A549 (cell line): ENCODE results near the gene CMTR2. TPM values are rescaled to one million over a fixed set of nuclear protein-coding genes. Genes with fewer than 3 reads are reported as not detected.

Source experiments
- ATAC-seq, 2 experiments: fragments of 200-7000 bp in 1 of 2; fragments of >200 bp in 1 of 2; cut with Nextera tagmentation in 1 of 2; cut with Tn5 transposase in 1 of 2; 3 replicates each; pipeline versions ENCODE4 v1.8.0 to v1.9.1; 2018 to 2020; ENCODE audit warnings: mild to moderate bottlenecking in 1 of 2, moderate library complexity in 1 of 2
- CTCF ChIA-PET: fragments of 300-600 bp; sonication (Branson Sonifier 250); formaldehyde crosslinking; extraction: SDS; loops from one replicate; lab custom pipeline; 2021; ENCODE audit warnings: antibody characterized with exemption, inconsistent platforms; lab: Yijun Ruan, JAX
- POLR2A ChIA-PET: fragments of 350-600 bp; formaldehyde crosslinking; extraction: SDS; loops from one replicate; lab custom pipeline; 2021; ENCODE audit warnings: antibody characterized with exemption, inconsistent platforms; lab: Yijun Ruan, JAX
- DNase-seq, 2 experiments: peaks; one replicate each; pipeline versions ENCODE4 v3.0.0 to v3.0.0-alpha.2; 2011 to 2016; ENCODE audit warnings: low read depth in 1 of 2, low spot score in 1 of 2
- FAIRE-seq: peaks from 2 replicates; lab custom pipeline; 2011; peaks lifted over from hg19 to GRCh38; lab: Jason Lieb, UNC
- H3K27ac ChIP-seq, 2 experiments: fragments of >200 bp; sonication (Bioruptor Twin); formaldehyde crosslinking; 3 replicates each; pipeline ENCODE4 v1.5.1; 2016 to 2017
- H3K4me1 ChIP-seq: fragments of >200 bp; sonication (Bioruptor Twin); formaldehyde crosslinking; 3 replicates; pipeline ENCODE4 v1.6.1; 2016
- H3K4me2 ChIP-seq: fragments of >200 bp; sonication (Bioruptor Twin); formaldehyde crosslinking; 3 replicates; pipeline ENCODE4 v1.6.1; 2016
- H3K4me3 ChIP-seq: fragments of >200 bp; sonication (Bioruptor Twin); formaldehyde crosslinking; 3 replicates; pipeline ENCODE4 v1.5.1; 2016
- H3K9me3 ChIP-seq: fragments of >200 bp; sonication (Bioruptor Twin); formaldehyde crosslinking; 3 replicates; pipeline ENCODE4 v1.6.1; 2016
- BHLHE40 ChIP-seq: IDR thresholded peaks from 2 replicates; pipeline ENCODE4 v1.6.1; 2012; ENCODE audit warnings: low read depth, low read length, inconsistent platforms
- CHD4 ChIP-seq: fragments of 200-600 bp; sonication (generic); IDR thresholded peaks from 2 replicates; pipeline ENCODE4 v1.6.1; 2016; ENCODE audit warnings: antibody characterized with exemption, mild to moderate bottlenecking, borderline replicate concordance
- FOSL2 ChIP-seq, 2 experiments: fragments of 450-650 bp in 1 of 2; fragments of >200 bp in 1 of 2; sonication (Bioruptor Twin) in 1 of 2; formaldehyde crosslinking; IDR thresholded peaks; 2 replicates each; pipeline versions ENCODE4 v1.5.0 to v1.6.1; 2016 to 2020; ENCODE audit warnings: mild to moderate bottlenecking in 1 of 2, moderate library complexity in 1 of 2
- HOXA7 ChIP-seq: fragments of 250-450 bp; sonication (Bioruptor Pico); IDR thresholded peaks from 2 replicates; pipeline ENCODE4 v1.5.0; 2020; ENCODE audit warnings: mild to moderate bottlenecking, moderate library complexity
- JUN ChIP-seq, 2 experiments: fragments of >200 bp; sonication (Bioruptor Twin); formaldehyde crosslinking; IDR thresholded peaks; 2 replicates in 1 of 2; 3 replicates in 1 of 2; pipeline ENCODE4 v1.6.1; 2016 to 2017
- JUNB ChIP-seq: fragments of >200 bp; sonication (Bioruptor Twin); formaldehyde crosslinking; IDR thresholded peaks from 2 replicates; pipeline ENCODE4 v1.6.1; 2016
- MAZ ChIP-seq: fragments of 150-350 bp; IDR thresholded peaks from 2 replicates; pipeline ENCODE4 v1.6.1; 2014; ENCODE audit warnings: antibody characterized with exemption, low read depth, low read length, borderline replicate concordance
- NPAS2 ChIP-seq: fragments of 250-450 bp; sonication (Bioruptor Pico); IDR thresholded peaks from 2 replicates; pipeline ENCODE4 v1.8.0; 2022; ENCODE audit warnings: mild to moderate bottlenecking, moderate library complexity, borderline replicate concordance
- PHF8 ChIP-seq: fragments of 200-600 bp; sonication (generic); IDR thresholded peaks from 2 replicates; pipeline ENCODE4 v1.6.1; 2016; ENCODE audit warnings: low read depth, mild to moderate bottlenecking, antibody characterized with exemption, moderate library complexity, borderline replicate concordance
- POLR2A ChIP-seq: IDR thresholded peaks from 2 replicates; pipeline ENCODE4 v1.6.1; 2012; ENCODE audit warnings: mild to moderate bottlenecking, low read length
- RAD21 ChIP-seq, 2 experiments: fragments of >200 bp in 1 of 2; sonication (Bioruptor Twin) in 1 of 2; formaldehyde crosslinking in 1 of 2; IDR thresholded peaks in 1 of 2; conservative IDR thresholded peaks in 1 of 2; 2 replicates in 1 of 2; 3 replicates in 1 of 2; pipeline ENCODE4 v1.6.1; 2012 to 2018; ENCODE audit warnings: inconsistent platforms in 1 of 2
- RARB ChIP-seq: fragments of 250-450 bp; sonication (Bioruptor Pico); IDR thresholded peaks from 2 replicates; pipeline ENCODE4 v1.8.0; 2021; ENCODE audit warnings: mild to moderate bottlenecking, moderate library complexity
- RNF2 ChIP-seq: fragments of 200-600 bp; sonication (generic); IDR thresholded peaks from 2 replicates; pipeline ENCODE4 v1.6.1; 2016; ENCODE audit warnings: low read depth, mild to moderate bottlenecking, antibody characterized with exemption, moderate library complexity, borderline replicate concordance
- SMC3 ChIP-seq: fragments of >200 bp; sonication (Bioruptor Twin); formaldehyde crosslinking; IDR thresholded peaks from 3 replicates; pipeline ENCODE4 v1.6.1; 2018; ENCODE audit warnings: inconsistent platforms
- ZFP36 ChIP-seq: fragments of 450-650 bp; IDR thresholded peaks from 2 replicates; pipeline ENCODE4 v1.6.1; 2014; ENCODE audit warnings: borderline replicate concordance; ENCODE audit not compliant: partially characterized antibody
- WGBS: methylation state at CpG from one replicate; pipeline ENCODE4 v1.1.6; 2017; ENCODE audit errors: missing lambda C conversion rate; 5-methylcytosine and 5-hydroxymethylcytosine counted together
- polyA minus RNA-seq: library from RNA; depleted of rRNA, polyadenylated mRNA; stranded (reverse); fragments of >200 nt; gene quantifications from 2 replicates; pipeline ENCODE4 v1.2.3, GENCODE V29; 2011; rRNA and poly(A)+ RNA removed
- polyA plus RNA-seq, 4 experiments: library from polyadenylated mRNA; depleted of rRNA in 3 of 4; stranded (reverse); fragments of >200 nt; fragmentation: RNase III in 1 of 4; extraction: RNeasy Plus Mini Kit Qiagen cat#74134 plus additional on column Dnase treatment in 1 of 4; gene quantifications; 2 replicates in 3 of 4; 3 replicates in 1 of 4; pipeline ENCODE4 v1.2.3, GENCODE V29; 2011 to 2017
- TF ChIP-seq, protein P1 (sequence below): fragments of 450-650 bp; IDR thresholded peaks from 2 replicates; pipeline ENCODE4 v1.6.1; 2014; ENCODE audit warnings: antibody characterized with exemption
- TF ChIP-seq, protein P2 (sequence below): fragments of 250-450 bp; sonication (Bioruptor Pico); IDR thresholded peaks from 2 replicates; pipeline ENCODE4 v1.5.0; 2021; ENCODE audit warnings: mild to moderate bottlenecking, moderate library complexity, borderline replicate concordance
- TF ChIP-seq, protein P3 (sequence below): IDR thresholded peaks from 2 replicates; pipeline ENCODE4 v1.6.1; 2012; ENCODE audit warnings: low read depth, borderline replicate concordance
- TF ChIP-seq, protein P4 (sequence below): fragments of >200 bp; sonication (Bioruptor Twin); formaldehyde crosslinking; IDR thresholded peaks from 3 replicates; pipeline ENCODE4 v1.6.1; 2016
- TF ChIP-seq, protein P5 (sequence below): IDR thresholded peaks from 2 replicates; pipeline ENCODE4 v1.6.1; 2012
- TF ChIP-seq, protein P6 (sequence below): fragments of >200 bp; sonication (Bioruptor Twin); formaldehyde crosslinking; IDR thresholded peaks from 2 replicates; pipeline ENCODE4 v1.6.1; 2016
- TF ChIP-seq, protein P7 (sequence below): IDR thresholded peaks from 2 replicates; pipeline ENCODE4 v1.6.1; 2012

The CMTR2 gene, protein sequence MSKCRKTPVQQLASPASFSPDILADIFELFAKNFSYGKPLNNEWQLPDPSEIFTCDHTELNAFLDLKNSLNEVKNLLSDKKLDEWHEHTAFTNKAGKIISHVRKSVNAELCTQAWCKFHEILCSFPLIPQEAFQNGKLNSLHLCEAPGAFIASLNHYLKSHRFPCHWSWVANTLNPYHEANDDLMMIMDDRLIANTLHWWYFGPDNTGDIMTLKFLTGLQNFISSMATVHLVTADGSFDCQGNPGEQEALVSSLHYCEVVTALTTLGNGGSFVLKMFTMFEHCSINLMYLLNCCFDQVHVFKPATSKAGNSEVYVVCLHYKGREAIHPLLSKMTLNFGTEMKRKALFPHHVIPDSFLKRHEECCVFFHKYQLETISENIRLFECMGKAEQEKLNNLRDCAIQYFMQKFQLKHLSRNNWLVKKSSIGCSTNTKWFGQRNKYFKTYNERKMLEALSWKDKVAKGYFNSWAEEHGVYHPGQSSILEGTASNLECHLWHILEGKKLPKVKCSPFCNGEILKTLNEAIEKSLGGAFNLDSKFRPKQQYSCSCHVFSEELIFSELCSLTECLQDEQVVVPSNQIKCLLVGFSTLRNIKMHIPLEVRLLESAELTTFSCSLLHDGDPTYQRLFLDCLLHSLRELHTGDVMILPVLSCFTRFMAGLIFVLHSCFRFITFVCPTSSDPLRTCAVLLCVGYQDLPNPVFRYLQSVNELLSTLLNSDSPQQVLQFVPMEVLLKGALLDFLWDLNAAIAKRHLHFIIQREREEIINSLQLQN
- polyA plus RNA-seq (2011; rRNA removed), result 33.2 and 34.9 TPM in 2 replicates
- 5.0 and 6.1 TPM in 2 replicates for polyA plus RNA-seq (2012; cell fraction: cytosol; rRNA removed)
- 3.7 and 6.4 TPM in 2 replicates for polyA plus RNA-seq (2012; cell fraction: nucleus; rRNA removed)
- polyA plus RNA-seq (2017; fragmentation: RNase III; extraction: RNeasy Plus Mini Kit Qiagen cat#74134 plus additional on column Dnase treatment), result 14.2 to 16.9 TPM (median 15.4 TPM) in 3 replicates
- polyA minus RNA-seq, result 14.0 and 16.2 TPM in 2 replicates

DNA sequence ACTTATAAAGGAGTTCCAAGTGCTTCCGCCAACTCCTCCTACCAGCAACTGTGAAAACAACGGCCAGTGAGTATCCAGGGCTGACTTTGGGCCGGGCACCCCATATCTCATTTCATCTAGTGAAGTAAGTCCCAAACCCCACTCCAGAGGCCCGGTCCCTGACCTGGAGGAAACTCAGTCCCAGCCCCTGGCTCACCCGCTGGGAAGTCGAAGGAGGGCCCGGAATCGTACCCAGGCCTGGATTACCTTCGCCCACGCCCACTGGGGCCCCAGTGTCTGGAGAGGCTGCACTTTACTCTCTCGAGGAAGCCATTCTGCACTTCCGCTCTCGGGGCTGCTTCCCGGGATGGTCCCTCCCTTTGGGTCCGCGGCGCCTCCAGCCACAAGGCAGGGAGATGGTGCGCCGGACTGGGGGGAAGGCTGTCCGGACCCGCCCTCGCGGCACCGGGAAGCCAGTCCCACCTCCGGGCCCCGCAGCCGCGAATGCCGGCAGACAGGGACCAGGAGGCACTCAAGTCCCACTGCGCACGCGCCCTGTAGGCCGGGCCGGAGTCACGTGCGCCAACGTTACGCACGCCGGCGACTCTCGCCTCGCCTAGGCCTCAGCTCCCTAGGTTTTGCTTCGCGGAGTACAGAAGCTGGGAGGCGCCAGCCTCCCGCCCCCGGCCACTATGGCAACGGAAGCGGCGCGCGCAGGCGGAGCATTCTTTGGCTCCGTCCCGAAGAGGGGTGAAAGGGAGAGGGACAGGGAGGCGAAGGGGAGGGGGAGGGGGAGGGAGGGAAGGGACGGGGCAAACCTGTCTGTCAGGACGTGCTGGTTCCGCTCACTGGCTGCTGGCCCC lies at the start of gene CMTR2:
TSS of gene CMTR2 (minus strand) at position 513 of the 842 bp plus-strand sequence. CDS start 3,482 bp downstream, outside the sequence.
- POLR2A ChIA-PET, result interaction anchor here (0.6 to 1.0 kb wide), 4 partner anchors 26 to 389 kb away, joined by 3 to 8 read pairs (median 4); partner anchors contain the start of gene CALB2
- WGBS, result 2% methylated on average over 17 of the region's 60 CpGs
- Histone ChIP-seq H3K4me1 (peaks cover 11% of the 10 kb centered on the region; the same call in 2 of the 3 replicates), H3K4me2 (peak within 1 kb of the TSS; percentile 88)
- peak; percentile 51 for FAIRE-seq
- TF ChIP-seq, protein P1, sequence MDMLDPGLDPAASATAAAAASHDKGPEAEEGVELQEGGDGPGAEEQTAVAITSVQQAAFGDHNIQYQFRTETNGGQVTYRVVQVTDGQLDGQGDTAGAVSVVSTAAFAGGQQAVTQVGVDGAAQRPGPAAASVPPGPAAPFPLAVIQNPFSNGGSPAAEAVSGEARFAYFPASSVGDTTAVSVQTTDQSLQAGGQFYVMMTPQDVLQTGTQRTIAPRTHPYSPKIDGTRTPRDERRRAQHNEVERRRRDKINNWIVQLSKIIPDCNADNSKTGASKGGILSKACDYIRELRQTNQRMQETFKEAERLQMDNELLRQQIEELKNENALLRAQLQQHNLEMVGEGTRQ, result peak; percentile 93
- TF ChIP-seq NPAS2, result peak; percentile 52; the same call in 1 of the 2 replicates
- TF ChIP-seq RARB (CRISPR knock-in tag), result no peak
- TF ChIP-seq ZFP36, result no peak
- TF ChIP-seq RAD21 (conservative IDR thresholded peaks at IDR 0.05 in 1 of 2, IDR thresholded peaks at IDR 0.05 in 1 of 2), result 0 out of 5 replicates have a peak, but pooled peaks of 1 of the 2 experiments have one; percentile 10
- TF ChIP-seq, protein P2, sequence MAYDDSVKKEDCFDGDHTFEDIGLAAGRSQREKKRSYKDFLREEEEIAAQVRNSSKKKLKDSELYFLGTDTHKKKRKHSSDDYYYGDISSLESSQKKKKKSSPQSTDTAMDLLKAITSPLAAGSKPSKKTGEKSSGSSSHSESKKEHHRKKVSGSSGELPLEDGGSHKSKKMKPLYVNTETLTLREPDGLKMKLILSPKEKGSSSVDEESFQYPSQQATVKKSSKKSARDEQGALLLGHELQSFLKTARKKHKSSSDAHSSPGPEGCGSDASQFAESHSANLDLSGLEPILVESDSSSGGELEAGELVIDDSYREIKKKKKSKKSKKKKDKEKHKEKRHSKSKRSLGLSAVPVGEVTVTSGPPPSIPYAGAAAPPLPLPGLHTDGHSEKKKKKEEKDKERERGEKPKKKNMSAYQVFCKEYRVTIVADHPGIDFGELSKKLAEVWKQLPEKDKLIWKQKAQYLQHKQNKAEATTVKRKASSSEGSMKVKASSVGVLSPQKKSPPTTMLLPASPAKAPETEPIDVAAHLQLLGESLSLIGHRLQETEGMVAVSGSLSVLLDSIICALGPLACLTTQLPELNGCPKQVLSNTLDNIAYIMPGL (CRISPR knock-in tag), result no peak
- TF ChIP-seq CHD4, result no peak
- peak; percentile 60; the same call in 1 of the 2 replicates for TF ChIP-seq RNF2
- TF ChIP-seq HOXA7 (CRISPR knock-in tag), result no peak
- TF ChIP-seq, protein P3, sequence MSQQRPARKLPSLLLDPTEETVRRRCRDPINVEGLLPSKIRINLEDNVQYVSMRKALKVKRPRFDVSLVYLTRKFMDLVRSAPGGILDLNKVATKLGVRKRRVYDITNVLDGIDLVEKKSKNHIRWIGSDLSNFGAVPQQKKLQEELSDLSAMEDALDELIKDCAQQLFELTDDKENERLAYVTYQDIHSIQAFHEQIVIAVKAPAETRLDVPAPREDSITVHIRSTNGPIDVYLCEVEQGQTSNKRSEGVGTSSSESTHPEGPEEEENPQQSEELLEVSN, result peak; percentile 88; the same call in 1 of the 2 replicates
- peak; percentile 93 for TF ChIP-seq POLR2A
- peak; percentile 85 for TF ChIP-seq BHLHE40
- TF ChIP-seq, protein P4, sequence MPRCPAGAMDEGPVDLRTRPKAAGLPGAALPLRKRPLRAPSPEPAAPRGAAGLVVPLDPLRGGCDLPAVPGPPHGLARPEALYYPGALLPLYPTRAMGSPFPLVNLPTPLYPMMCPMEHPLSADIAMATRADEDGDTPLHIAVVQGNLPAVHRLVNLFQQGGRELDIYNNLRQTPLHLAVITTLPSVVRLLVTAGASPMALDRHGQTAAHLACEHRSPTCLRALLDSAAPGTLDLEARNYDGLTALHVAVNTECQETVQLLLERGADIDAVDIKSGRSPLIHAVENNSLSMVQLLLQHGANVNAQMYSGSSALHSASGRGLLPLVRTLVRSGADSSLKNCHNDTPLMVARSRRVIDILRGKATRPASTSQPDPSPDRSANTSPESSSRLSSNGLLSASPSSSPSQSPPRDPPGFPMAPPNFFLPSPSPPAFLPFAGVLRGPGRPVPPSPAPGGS, result 0 out of 3 replicates have a peak, but pooled peaks have one; percentile 22
- no peak for TF ChIP-seq FOSL2 (IDR thresholded peaks at IDR 0.05)
- TF ChIP-seq FOSL2 (CRISPR knock-in tag; IDR thresholded peaks at IDR 0.05), result no peak
- peak; percentile 66 to 83; a peak in 3 of 5 replicates for TF ChIP-seq JUN (IDR thresholded peaks at IDR 0.05)
- TF ChIP-seq, protein P5, sequence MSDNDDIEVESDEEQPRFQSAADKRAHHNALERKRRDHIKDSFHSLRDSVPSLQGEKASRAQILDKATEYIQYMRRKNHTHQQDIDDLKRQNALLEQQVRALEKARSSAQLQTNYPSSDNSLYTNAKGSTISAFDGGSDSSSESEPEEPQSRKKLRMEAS, result peak; percentile 98
- no peak for TF ChIP-seq JUNB
- TF ChIP-seq SMC3, result no peak
- TF ChIP-seq, protein P6, sequence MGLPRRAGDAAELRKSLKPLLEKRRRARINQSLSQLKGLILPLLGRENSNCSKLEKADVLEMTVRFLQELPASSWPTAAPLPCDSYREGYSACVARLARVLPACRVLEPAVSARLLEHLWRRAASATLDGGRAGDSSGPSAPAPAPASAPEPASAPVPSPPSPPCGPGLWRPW, result no peak
- TF ChIP-seq, protein P7, sequence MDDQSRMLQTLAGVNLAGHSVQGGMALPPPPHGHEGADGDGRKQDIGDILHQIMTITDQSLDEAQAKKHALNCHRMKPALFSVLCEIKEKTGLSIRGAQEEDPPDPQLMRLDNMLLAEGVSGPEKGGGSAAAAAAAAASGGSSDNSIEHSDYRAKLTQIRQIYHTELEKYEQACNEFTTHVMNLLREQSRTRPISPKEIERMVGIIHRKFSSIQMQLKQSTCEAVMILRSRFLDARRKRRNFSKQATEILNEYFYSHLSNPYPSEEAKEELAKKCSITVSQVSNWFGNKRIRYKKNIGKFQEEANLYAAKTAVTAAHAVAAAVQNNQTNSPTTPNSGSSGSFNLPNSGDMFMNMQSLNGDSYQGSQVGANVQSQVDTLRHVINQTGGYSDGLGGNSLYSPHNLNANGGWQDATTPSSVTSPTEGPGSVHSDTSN, result no peak
- TF ChIP-seq MAZ, result no peak
- peak; percentile 91 for TF ChIP-seq PHF8
- TF ChIP-seq, all 56 proteins: peak for 11
- ATAC-seq, result peak; percentile 95 to 98
- Histone ChIP-seq H3K4me3 (peak within 1 kb of the TSS; percentile 67), H3K27ac (peak within 1 kb of the TSS; percentile 85 to 96), H3K9me3 (no peaks in the 10 kb centered on the region)
- peak; percentile 95 to 98 for DNase-seq
- CTCF ChIA-PET, result interaction anchor here (1.0 kb wide), 1 partner anchor 276 kb away, joined by 3 read pairs; no protein-coding TSS in a partner anchor
